Osteocyte (in vitro differentiated cells): ENCODE measurements around the gene PLEKHG7. TPM values are rescaled to one million over a fixed set of nuclear protein-coding genes. Genes with fewer than 3 reads are reported as not detected.
"Not testable (repeated sequence)": the region's sequence is repeated elsewhere in the genome, so short reads cannot be mapped to it uniquely, and the experiment has no call there.

ENCODE experiments used
- DNase-seq: peaks from one replicate; pipeline ENCODE4 v3.0.0; 2021; ENCODE audit warnings: mixed read lengths; ENCODE audit not compliant: unreplicated experiment; ENCODE audit errors: extremely low spot score
- H3K27ac Mint-ChIP-seq: one replicate; pipeline ENCODE4 v1.8.0; 2021; ENCODE audit warnings: mild to moderate bottlenecking, mixed read lengths; ENCODE audit not compliant: unreplicated experiment
- H3K27me3 Mint-ChIP-seq: one replicate; pipeline ENCODE4 v1.8.0; 2021; ENCODE audit warnings: mixed read lengths; ENCODE audit not compliant: unreplicated experiment
- H3K36me3 Mint-ChIP-seq: one replicate; pipeline ENCODE4 v1.8.0; 2021; ENCODE audit warnings: mixed read lengths; ENCODE audit not compliant: unreplicated experiment
- H3K4me1 Mint-ChIP-seq: one replicate; pipeline ENCODE4 v1.8.0; 2021; ENCODE audit warnings: mixed read lengths; ENCODE audit not compliant: unreplicated experiment
- H3K4me3 Mint-ChIP-seq: one replicate; pipeline ENCODE4 v1.8.0; 2021; ENCODE audit warnings: mild to moderate bottlenecking, moderate library complexity, mixed read lengths; ENCODE audit not compliant: unreplicated experiment
- H3K9me3 Mint-ChIP-seq: one replicate; pipeline ENCODE4 v1.8.0; 2021; ENCODE audit warnings: mixed read lengths; ENCODE audit not compliant: unreplicated experiment
- long read RNA-seq: library from polyadenylated mRNA; unstranded; transcript quantifications from one replicate; pipeline ENCODE4 v2.0.0, GENCODE V29; 2021
- total RNA-seq: library from RNA; stranded (reverse); gene quantifications from 2 replicates; pipeline ENCODE4 v1.2.1, GENCODE V29; 2021
- TF ChIP-seq, protein P1 (sequence below): fragments of 200-600 bp; sonication (generic); IDR thresholded peaks from 2 replicates; pipeline ENCODE4 v1.5.0; 2021; ENCODE audit warnings: antibody characterized with exemption, mild to moderate bottlenecking, moderate library complexity

The PLEKHG7 gene, protein sequence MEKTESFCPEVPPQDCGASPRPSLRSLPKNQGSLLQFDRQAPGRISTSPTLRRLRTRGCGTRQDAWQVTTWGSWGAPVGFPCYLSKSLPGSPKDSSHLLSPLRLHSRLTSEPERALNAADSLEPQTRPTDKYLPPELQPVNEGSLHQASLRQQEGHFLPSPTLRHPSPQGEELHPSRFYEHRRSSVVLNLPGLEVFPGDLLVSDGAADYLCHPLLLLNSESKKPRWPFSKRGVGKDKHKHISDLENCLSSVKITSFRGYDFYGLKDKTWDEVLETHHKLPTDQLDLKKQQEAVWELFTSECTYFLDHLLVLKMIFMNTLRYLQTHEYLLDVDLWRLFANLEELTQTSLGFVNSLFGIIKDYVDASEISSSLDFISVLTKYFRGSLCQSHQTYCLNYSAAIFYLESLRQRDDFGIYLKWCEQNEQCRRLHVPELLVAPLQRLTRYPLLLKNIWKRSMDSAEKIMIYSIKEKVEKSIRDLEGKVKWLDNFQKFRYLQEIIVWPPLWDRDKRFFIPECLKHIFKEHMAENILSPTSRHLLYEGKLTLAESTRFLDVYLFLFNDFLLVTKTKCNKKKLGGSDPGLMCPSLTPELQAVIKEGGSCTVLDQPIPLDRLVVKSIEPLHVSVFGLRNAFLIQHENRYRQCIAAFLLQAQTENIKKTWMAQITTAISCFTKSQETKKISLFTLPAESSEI
- not detected in 2 replicates for total RNA-seq
- long read RNA-seq: 0 reads

DNA sequence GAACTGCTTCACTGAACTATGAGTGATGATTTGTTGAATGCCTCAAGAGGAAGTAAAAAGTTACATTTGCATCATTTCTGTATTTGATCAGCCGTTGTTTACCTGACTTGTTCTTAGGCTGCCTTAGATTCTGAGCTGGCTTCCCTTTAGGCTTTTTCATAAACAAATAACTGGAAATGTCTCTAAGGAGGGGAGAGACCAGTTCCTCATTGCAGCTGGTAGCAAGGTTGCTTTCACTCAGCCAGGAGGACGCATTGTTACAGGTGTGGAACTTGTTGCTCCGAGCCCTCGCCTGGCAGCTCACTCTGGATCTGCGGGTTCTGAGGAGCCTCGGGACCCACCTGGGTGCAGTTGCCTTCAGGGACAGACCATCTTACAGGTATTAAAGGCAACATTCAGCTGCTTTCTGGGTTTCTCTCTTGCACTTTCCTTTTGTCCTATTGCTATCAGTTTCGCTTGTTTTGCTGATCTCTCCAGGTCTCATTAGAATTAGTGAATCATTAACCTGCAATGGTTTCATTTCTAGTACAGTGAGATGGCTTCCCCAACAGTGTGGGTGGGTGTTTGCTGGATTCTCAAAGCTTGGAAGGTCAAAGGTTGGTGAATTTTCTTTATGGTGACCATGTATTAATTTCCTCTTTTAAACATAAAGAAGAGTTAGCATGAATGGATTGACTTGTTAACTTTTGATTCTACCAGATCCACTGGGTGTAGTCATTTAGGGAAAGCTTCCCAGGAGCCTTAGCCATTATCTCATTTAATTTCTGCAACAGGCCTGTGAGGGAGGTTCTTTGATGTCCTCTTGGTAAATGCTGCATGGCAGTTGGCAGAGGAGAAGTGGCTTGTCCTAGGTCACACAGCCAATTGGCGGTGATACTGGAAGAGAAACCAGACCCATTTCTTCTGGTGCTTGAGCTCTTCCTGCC is at the start of gene PLEKHG7:
PLEKHG7 (plus strand) TSS at position 236 of the 926 bp plus-strand sequence. CDS start 3,643 bp downstream, outside the sequence.
- Mint-ChIP-seq H3K9me3 (no peaks in the 10 kb centered on the region), H3K27ac (no peak within 1 kb of the TSS), H3K27me3 (peaks cover 2% of the 10 kb centered on the region), H3K4me3 (no peak within 1 kb of the TSS), H3K36me3 (no peaks in the 10 kb centered on the region), H3K4me1 (no peaks in the 10 kb centered on the region)
- no peak for DNase-seq
- TF ChIP-seq, protein P1, sequence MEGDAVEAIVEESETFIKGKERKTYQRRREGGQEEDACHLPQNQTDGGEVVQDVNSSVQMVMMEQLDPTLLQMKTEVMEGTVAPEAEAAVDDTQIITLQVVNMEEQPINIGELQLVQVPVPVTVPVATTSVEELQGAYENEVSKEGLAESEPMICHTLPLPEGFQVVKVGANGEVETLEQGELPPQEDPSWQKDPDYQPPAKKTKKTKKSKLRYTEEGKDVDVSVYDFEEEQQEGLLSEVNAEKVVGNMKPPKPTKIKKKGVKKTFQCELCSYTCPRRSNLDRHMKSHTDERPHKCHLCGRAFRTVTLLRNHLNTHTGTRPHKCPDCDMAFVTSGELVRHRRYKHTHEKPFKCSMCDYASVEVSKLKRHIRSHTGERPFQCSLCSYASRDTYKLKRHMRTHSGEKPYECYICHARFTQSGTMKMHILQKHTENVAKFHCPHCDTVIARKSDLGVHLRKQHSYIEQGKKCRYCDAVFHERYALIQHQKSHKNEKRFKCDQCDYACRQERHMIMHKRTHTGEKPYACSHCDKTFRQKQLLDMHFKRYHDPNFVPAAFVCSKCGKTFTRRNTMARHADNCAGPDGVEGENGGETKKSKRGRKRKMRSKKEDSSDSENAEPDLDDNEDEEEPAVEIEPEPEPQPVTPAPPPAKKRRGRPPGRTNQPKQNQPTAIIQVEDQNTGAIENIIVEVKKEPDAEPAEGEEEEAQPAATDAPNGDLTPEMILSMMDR: no peak

DNA sequence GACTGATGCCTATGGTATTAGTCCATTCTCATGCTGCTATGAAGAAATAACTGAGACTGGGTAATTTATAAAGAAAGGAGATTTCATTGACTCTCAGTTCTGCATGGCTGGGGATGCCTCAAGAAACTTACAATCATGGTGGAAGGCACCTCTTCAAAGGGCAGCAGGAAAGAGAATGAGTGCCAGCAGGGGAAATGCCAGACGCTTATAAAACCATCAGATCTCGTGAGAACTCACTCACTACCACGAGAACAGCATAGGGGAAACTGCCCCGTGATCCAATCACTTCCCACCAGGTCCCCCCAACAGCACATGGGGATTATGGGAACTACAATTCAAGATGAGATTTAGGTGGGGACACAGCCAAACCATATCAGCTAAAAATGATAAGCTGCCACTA is 48.5 kb upstream of the PLEKHG7 start:
- H3K27me3 Mint-ChIP-seq: peaks cover 11% of the 10 kb centered on the region
- H3K9me3 Mint-ChIP-seq, H3K4me1 Mint-ChIP-seq, H3K27ac Mint-ChIP-seq, DNase-seq, H3K4me3 Mint-ChIP-seq, H3K36me3 Mint-ChIP-seq: not testable (repeated sequence)

DNA sequence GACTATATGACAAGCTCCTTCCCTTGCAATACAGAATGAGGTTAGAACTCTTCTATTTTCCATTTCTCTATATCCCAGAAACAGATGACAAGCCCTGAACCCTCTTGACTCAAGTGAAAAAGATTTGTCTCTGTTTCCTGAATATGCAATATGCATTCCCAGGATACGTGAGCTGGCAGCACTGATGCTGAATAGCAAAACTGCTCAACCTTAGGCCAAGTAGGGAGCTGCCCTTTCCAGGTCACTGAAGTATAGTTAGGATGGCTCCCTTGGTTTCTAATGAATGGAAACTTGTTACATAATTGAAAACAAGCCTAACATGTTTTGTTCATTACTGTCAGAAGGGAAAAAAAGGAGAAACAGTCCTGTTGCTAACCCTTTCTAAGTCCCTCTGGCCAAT is 47.9 kb upstream of the PLEKHG7 start:
- no peak for DNase-seq
- Mint-ChIP-seq H3K4me3 (no peak overlapping the region), H3K36me3 (no peaks in the 10 kb centered on the region), H3K27ac (no peak overlapping the region), H3K4me1 (no peaks in the 10 kb centered on the region), H3K27me3 (peaks cover 11% of the 10 kb centered on the region), H3K9me3 (no peaks in the 10 kb centered on the region)
- TF ChIP-seq, protein P1: no peak

DNA sequence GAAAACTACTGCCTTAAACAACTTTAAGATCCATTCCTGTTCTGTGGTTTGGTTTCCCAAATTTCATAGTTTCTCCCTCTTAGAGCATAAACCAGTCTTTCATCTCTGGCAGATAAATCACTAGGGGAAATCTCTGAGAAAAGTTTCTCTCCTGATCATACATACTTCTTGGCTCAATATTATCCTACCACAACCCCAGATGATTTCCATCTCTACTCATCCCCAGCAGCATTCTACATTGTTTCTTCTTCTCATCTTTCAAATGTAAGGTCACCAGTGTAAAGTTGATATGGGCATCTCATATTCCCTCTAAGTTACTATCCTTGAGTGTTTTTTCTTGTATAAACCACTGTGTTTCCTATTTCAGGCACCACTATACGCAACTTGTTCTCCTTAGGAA is 45.9 kb upstream of the PLEKHG7 start:
- no peak overlapping the region for H3K4me3 Mint-ChIP-seq

DNA sequence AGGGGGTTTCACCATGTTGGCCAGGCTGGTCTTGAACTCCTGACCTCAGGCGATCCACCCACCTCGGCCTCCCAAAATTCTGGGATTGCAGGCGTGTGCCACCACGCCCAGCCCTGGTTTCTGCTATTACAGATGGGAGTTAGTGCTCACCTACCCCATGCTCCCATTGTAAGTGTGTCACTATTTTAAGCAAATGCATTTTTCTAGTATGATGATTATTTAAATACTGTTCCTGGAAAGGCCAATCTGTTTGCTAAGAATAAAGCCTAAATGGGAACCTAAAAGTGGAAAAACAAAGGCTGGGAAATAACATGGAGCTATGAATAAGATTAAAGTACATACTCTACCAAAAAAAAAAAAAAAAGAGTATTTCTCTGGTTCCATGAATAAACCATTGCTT is 45.0 kb upstream of the PLEKHG7 start:
- DNase-seq: no peak

More for the DNA sequence above, 45.9 kb upstream of the PLEKHG7 start:
- DNase-seq: no peak
- Mint-ChIP-seq H3K36me3 (no peaks in the 10 kb centered on the region), H3K9me3 (peaks cover 4% of the 10 kb centered on the region), H3K27ac (no peak overlapping the region), H3K27me3 (peaks cover 5% of the 10 kb centered on the region), H3K4me1 (no peaks in the 10 kb centered on the region)
- TF ChIP-seq, protein P1: no peak

More for the DNA sequence above, 45.0 kb upstream of the PLEKHG7 start:
- Mint-ChIP-seq H3K27me3 (peaks cover 3% of the 10 kb centered on the region), H3K4me3 (no peak overlapping the region), H3K27ac (no peak overlapping the region), H3K36me3 (no peaks in the 10 kb centered on the region), H3K4me1 (no peaks in the 10 kb centered on the region), H3K9me3 (peaks cover 4% of the 10 kb centered on the region)
- TF ChIP-seq, protein P1: no peak
